Smooth muscle cell of trachea (primary cell): ENCODE measurements around the gene PRKCZ. TPM values are rescaled to one million over a fixed set of nuclear protein-coding genes. Genes with fewer than 3 reads are reported as not detected.

Source experiments
- total RNA-seq: library from RNA; depleted of rRNA; stranded (reverse); fragments of >200 nt; gene quantifications from 2 replicates; pipeline ENCODE4 v1.2.1, GENCODE V29; 2014

PRKCZ gene
- 1.5 and 2.5 TPM in 2 replicates for total RNA-seq

DNA sequence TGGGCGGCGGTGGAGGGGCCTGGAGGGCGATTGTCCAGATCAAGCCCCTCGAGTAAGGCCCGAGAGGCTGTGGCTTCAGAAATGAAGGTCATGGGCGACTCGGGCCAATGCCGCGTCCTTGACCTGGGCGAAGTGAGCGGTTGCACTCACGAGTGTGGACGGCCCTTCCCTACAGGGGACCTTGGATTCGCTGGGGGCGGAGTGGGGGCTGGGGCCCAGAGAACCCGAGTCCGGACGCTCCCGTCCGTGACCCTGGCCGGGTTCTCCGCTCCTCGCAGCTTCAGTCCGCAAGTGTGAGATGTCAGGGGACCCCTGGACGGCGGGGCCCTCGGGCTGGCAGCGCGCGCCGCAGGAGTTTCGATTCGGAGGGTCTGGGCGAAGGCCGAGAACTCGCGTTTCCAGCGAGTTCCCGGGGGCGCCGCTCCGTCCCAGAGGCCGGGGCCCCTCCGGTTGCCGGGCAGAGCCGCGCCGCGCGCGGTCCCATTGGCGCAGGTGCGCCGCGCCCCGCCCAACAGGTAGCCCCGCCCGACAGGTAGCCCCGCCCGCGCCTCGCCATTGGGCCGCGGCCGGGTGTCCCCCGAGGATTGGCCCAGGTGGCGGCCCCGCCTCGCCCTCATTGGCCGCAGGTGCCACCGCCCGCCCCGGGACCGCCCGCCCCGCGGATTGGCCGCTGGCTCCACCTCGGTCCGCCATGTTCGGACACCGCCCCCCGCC is at the start of gene PRKCZ:
Gene PRKCZ, plus strand, starts transcription at position 694 of the 714 bp plus-strand sequence. CDS start 220 bp downstream, outside the sequence.

DNA sequence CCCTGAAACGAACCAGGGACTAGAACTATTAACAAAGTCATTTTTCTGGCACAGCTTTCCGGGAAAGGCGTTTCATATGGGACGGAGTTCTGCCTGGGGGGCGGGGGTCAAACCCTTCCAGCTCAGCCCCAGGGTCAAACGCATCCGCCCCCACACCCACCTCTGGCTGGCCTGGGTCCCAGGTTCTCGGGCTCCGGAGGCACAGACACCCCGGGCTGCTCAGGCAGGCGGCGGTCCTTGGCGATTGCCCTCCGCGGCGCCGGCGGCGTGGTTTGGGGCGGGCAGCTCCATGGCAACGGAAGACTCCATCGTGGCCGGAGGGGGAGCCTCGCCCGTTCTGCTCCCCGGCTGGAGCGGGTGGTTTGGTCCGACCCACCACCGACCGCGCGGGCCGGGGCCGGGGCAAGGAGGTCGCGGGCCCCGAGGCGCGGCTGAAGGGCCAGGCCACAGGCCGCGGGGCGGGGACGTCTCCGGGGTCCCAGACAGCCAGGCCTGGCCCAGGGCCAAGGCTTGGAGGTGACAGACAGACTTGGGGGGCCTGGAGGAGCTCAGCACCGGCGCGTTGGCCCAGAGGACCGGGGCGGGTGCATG is 46.6 kb upstream of the PRKCZ start, which contains the start of gene CFAP74:
Gene CFAP74, minus strand, starts transcription at position 246 of the 591 bp plus-strand sequence. CDS start 12,830 bp downstream, outside the sequence.

DNA sequence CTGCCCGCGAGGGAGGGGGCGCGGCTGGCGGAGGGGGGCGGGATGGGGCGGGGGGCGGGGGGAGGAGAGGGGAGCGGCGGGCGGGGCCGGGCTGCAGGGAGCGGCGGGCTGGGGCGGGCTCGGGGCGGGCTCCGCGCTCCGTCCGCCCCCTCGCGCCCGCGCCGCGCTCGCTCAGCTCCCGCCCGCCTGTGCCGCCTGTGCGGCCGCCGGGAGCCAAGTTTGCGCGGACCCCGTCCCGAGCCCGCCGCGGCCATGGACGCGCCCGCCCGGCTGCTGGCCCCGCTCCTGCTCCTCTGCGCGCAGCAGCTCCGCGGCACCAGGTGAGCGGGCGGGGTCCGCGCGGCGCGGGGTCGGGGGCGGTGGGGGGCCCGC is 31.1 kb upstream of the PRKCZ start, which contains the start of gene GABRD:
Gene GABRD, plus strand, starts transcription at position 174 of the 372 bp plus-strand sequence. Its CDS starts 79 bp downstream, at position 253.

DNA sequence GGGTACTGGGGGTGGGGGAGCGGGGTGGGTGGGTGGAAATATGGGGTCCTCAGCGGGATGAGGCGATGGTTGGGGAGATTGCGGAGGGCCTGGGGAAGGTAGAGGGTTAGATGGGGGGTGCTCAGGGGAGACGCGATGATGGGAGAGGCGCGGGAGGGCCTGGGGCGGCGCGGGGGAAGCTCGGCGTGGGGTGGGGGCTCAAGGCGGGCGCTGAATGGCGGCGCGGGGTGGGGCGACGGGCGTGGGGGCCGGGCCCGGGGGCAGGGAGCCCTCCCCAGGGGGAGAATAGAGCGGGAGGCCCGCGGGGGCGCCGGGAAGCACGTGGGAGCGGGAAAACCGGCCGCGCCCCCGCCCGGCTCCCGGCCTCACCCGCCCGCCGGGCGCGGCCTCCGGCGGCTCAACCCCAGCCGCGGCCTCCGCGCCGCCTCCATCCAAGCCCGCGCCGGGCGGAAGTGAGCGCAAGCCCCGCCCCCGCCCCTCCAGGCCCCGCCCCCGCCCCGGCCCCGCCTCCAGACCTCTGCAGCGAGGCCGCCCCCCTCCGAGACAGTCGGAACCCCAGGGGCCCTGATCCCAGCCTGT is 144.2 kb downstream of the PRKCZ start, which contains the start of gene FAAP20:
Gene FAAP20, minus strand, starts transcription at position 454 of the 579 bp plus-strand sequence. Its CDS starts 23 bp downstream, at position 431.

DNA sequence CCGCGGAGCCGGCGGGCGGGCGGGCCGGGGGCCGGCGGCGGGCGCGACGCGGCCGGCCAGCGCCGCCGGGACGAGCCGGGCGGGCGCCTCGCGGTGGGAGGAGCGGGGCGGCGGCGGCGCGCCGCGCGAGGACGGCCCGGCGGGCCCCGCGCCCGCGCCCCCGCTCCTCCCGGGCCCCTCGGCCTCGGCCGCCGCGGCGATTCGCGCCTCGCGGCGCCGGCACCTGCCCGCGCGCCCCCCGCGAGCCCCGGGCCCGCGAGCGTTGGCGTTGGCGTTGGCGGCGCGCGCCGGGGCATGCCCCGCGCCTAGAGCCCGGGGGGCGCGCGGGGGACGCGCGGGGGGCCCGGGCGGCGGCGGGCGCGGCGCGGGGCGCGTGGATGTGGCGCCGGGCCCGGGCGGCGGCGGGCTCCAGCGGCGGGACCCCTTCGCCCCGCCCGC is 178.0 kb downstream of the PRKCZ start, which contains the start of gene SKI:
Gene SKI, plus strand, starts transcription at position 163 of the 438 bp plus-strand sequence. CDS start 448 bp downstream, outside the sequence.

Other genes starting within 250 kb of the PRKCZ start
- 86.8 and 113 TPM in 2 replicates for gene GNB1, start 159.3 kb upstream of the PRKCZ start, total RNA-seq
- gene CALML6, start 135.2 kb upstream of the PRKCZ start, total RNA-seq: 0.15 and 0.50 TPM in 2 replicates
- gene TMEM52, start 131.1 kb upstream of the PRKCZ start, total RNA-seq: 0.15 and 0.17 TPM in 2 replicates
- not detected in 2 replicates for gene CFAP74, start 46.6 kb upstream of the PRKCZ start, total RNA-seq
- gene GABRD, start 31.1 kb upstream of the PRKCZ start, total RNA-seq: under 0.01 TPM in 1 of 2 replicates, not detected in the other
- gene FAAP20, start 144.4 kb downstream of the PRKCZ start, total RNA-seq: 23.1 and 57.6 TPM in 2 replicates
- 33.3 and 43.2 TPM in 2 replicates for gene SKI, start 177.9 kb downstream of the PRKCZ start, total RNA-seq